GM06990 (cell line): ENCODE results near the gene CRABP2.

ENCODE experiments used
- DNase-seq: peaks from one replicate; pipeline ENCODE4 v3.0.0-alpha.2; 2011; ENCODE audit not compliant: insufficient read length; ENCODE audit errors: extremely low read depth
- H3K27me3 ChIP-seq: replicated peaks from 2 replicates; pipeline ENCODE4 v1.6.0; 2011; ENCODE audit warnings: low read length; ENCODE audit not compliant: control insufficient read depth, insufficient read depth
- H3K36me3 ChIP-seq: 2 replicates; pipeline ENCODE4 v1.5.1; 2011; ENCODE audit warnings: low read length; ENCODE audit not compliant: control insufficient read depth, insufficient read depth
- H3K4me3 ChIP-seq: replicated peaks from 2 replicates; pipeline ENCODE4 v1.5.1; 2011; ENCODE audit warnings: low read depth, mild to moderate bottlenecking, control low read depth, low read length
- TF ChIP-seq, protein P1 (sequence below): IDR thresholded peaks from 2 replicates; pipeline ENCODE4 v1.5.1; 2011; ENCODE audit warnings: low read length, control low read depth, mild to moderate bottlenecking, inconsistent platforms; ENCODE audit not compliant: insufficient read depth, poor library complexity, severe bottlenecking

Gene CRABP2

DNA sequence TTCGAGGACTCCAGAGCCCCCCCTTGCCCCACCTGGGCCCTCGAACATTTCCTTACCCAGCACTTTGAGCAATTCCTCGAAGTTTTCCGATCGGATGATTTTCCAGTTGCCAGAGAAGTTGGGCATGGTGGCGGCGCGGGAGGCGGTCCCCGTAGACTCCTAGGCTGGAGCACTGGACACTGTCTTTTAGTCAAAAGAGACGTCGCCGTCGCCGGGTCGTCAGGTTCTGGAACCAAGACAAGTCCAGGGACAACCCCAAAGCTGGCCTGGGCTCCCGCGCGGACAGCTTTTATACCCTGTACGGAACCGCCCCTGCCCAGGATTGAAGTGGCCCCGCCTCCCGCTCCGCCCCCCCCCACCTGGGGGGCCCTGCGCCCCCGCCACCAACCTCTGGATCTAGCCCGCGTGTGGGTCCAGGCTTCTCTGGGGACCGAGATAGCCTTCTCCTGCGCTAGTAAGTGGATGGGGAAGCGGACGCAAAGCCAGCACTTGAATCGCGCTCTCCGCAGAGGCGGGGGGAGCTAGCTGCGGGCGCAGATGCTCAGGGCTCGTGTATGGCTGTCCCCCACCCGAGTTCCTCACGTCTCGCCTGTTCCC lies at the start of gene CRABP2:
Gene CRABP2, minus strand, starts transcription at position 263 of the 597 bp plus-strand sequence. Its CDS starts 137 bp downstream, at position 126.
- TF ChIP-seq, protein P1, sequence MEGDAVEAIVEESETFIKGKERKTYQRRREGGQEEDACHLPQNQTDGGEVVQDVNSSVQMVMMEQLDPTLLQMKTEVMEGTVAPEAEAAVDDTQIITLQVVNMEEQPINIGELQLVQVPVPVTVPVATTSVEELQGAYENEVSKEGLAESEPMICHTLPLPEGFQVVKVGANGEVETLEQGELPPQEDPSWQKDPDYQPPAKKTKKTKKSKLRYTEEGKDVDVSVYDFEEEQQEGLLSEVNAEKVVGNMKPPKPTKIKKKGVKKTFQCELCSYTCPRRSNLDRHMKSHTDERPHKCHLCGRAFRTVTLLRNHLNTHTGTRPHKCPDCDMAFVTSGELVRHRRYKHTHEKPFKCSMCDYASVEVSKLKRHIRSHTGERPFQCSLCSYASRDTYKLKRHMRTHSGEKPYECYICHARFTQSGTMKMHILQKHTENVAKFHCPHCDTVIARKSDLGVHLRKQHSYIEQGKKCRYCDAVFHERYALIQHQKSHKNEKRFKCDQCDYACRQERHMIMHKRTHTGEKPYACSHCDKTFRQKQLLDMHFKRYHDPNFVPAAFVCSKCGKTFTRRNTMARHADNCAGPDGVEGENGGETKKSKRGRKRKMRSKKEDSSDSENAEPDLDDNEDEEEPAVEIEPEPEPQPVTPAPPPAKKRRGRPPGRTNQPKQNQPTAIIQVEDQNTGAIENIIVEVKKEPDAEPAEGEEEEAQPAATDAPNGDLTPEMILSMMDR, result no peak
- no peak for DNase-seq
- H3K27me3 ChIP-seq, result no peaks in the 10 kb centered on the region; the same call in 1 of the 2 replicates
- peak within 1 kb of the TSS; percentile 49 for H3K4me3 ChIP-seq
- H3K36me3 ChIP-seq, result no peaks in the 10 kb centered on the region

DNA sequence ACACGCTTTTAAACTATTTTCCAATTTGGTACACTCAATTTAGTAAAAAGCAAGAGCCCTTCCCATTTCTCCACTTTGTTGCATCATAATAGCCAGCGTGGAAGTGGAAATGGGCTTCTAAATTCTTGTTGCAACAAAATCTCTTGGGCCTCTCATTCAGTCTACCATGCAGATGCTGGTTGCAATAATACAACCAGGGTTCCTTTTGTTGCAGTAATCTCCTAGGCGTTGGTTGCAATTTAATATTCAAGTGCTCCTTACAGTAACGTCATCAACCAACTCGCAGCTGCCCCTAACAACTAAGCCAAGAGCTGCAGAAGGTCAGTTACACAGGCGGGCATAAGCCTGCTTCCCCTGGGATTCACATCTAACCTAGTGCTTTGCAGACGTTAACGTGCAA lies 48.8 kb upstream of the CRABP2 start:
- DNase-seq, result no peak

DNA sequence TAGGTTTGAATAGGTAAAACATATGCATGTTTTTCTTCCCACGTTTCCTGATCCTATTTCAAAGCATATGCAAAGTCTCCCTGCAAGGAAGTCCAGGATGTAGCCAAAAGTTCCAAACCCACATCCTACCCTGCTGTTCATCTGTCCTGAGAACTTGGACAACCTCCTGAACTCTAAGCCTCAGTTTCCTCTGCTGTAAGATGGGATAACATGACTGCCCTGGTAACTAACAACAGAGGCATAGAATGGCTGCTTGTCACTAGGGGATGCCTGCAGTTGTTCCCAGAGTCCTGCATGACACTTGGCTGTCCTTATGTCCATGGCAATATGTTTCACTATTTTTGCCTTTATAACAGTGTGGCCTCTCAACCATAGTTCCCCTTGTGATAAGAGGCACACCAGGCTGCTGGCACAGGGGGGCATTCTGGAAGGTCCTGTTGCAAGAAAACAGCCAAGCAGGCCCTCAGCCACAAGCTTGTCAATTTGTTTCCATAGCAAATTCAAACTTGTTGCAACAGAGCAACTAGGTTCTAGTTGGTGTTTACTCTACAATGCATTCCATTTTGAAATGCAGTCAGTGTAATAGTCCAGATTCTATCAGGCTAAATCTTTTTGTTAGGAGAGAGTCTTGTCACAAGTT lies 47.6 kb upstream of the CRABP2 start:
- Histone ChIP-seq H3K4me3 (peak overlapping the region; percentile 93), H3K27me3 (no peaks in the 10 kb centered on the region), H3K36me3 (no peaks in the 10 kb centered on the region)
- no peak for DNase-seq
- TF ChIP-seq, protein P1, result no peak

More for the DNA sequence above, 48.8 kb upstream of the CRABP2 start:
- Histone ChIP-seq H3K4me3 (no peak overlapping the region), H3K36me3 (no peaks in the 10 kb centered on the region), H3K27me3 (no peaks in the 10 kb centered on the region)
- TF ChIP-seq, protein P1, result no peak

DNA sequence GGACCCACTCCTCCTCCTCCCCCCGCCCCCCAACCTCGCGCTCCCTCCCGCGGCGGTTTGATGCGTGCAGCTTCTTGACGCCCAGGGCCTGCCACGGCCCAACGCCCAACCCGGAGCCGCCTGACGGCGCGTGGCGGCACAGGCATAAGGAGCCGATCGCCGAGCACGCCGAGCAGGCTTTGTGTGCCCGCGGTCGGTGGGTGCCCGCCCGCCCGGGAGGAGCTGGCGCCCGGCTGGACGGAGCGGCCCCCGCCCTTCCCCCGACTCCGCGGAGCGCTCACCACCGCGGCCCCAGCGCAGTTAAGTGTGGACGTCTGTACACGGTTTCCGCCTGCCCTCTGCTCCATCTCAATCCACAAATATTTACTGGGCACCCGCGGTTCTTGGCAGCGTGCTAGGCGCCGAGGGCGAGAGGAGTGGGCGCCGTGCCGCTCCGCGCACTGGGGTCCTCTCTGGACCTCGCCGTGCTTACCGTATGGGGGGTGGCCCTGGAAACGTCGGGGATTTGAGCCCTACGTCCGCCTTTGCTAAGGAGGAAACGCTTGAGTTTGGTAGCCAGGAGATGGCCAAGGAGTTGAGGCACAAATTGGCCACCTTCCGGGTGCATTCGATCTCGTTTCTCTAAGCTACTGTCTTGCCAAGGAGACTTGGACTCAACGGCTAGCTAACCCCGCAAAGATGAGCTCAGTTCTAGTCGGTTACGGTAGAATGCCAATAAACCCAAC lies 46.5 kb upstream of the CRABP2 start:
- H3K4me3 ChIP-seq, result peak overlapping the region; percentile 93
- no peaks in the 10 kb centered on the region for H3K36me3 ChIP-seq
- DNase-seq, result peak; percentile 97
- no peaks in the 10 kb centered on the region for H3K27me3 ChIP-seq
- TF ChIP-seq, protein P1, result no peak

DNA sequence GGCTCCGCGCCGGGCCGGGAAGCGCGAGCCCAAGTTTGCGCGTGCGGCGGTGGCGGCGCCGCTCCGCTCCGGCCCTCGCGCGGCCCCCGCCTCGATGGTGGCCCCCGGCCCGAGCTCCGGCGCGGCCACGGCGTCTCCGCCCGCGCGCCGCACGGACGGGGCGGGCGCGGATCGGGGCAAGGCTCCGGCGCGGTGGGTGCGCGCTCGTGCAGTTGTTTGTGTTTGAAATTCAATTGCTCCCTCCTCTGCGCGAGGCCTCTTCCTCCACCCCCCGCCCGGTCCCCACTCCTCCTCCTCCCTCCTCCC lies 46.0 kb upstream of the CRABP2 start, which contains the start of gene HDGF:
Gene HDGF, minus strand, starts transcription at position 225 of the 306 bp plus-strand sequence. CDS start 246 bp downstream, outside the sequence.
- Histone ChIP-seq H3K27me3 (no peaks in the 10 kb centered on the region), H3K4me3 (peak within 1 kb of the TSS; percentile 93), H3K36me3 (no peaks in the 10 kb centered on the region)
- TF ChIP-seq, protein P1, result no peak
- no peak for DNase-seq
